RWPE2 (cell line): ENCODE results near the gene ZNF592.

ENCODE experiments used
- ATAC-seq: fragments of 200-7000 bp; cut with Tn5 transposase; 3 replicates; pipeline ENCODE4 v1.9.1; 2021; ENCODE audit warnings: low read depth
- DNase-seq: peaks from one replicate; pipeline ENCODE4 v3.0.0-alpha.2; 2020; ENCODE audit warnings: low spot score
- H3K27ac ChIP-seq: fragments of 450-650 bp; 2 replicates; pipeline ENCODE4 v1.5.1; 2017; ENCODE audit warnings: mild to moderate bottlenecking; ENCODE audit not compliant: poor library complexity, severe bottlenecking
- H3K27me3 ChIP-seq: fragments of 250-450 bp; sonication (Bioruptor Pico); 2 replicates; pipeline ENCODE4 v1.5.1; 2021; ENCODE audit warnings: mild to moderate bottlenecking, moderate library complexity; ENCODE audit not compliant: insufficient read depth, poor library complexity, severe bottlenecking
- H3K36me3 ChIP-seq: fragments of 250-450 bp; sonication (Bioruptor Pico); 2 replicates; pipeline ENCODE4 v1.5.1; 2020; ENCODE audit warnings: low read depth, mild to moderate bottlenecking, moderate library complexity
- H3K4me1 ChIP-seq: fragments of 250-450 bp; sonication (Bioruptor Pico); 2 replicates; pipeline ENCODE4 v1.5.1; 2021; ENCODE audit warnings: mild to moderate bottlenecking, moderate library complexity; ENCODE audit not compliant: insufficient read depth, poor library complexity, severe bottlenecking
- H3K4me3 ChIP-seq: fragments of 250-450 bp; sonication (Bioruptor Pico); 2 replicates; pipeline ENCODE4 v1.5.1; 2021; ENCODE audit warnings: mild to moderate bottlenecking, moderate library complexity; ENCODE audit not compliant: severe bottlenecking
- H3K9me3 ChIP-seq: fragments of 250-450 bp; sonication (Bioruptor Pico); 2 replicates; pipeline ENCODE4 v1.5.1; 2021; ENCODE audit warnings: mild to moderate bottlenecking, moderate library complexity; ENCODE audit not compliant: severe bottlenecking
- CTCF ChIP-seq: fragments of 450-650 bp; IDR thresholded peaks from one replicate; pipeline ENCODE4 v1.5.1; 2017; ENCODE audit warnings: mild to moderate bottlenecking, moderate library complexity; ENCODE audit not compliant: poor library complexity, severe bottlenecking

The ZNF592 gene

GRCh38 chr15:84760219-84760618 lies 11.8 kb downstream of the ZNF592 start:
- ATAC-seq: no peak
- no peak for TF ChIP-seq CTCF
- no peaks in the 10 kb centered on the region for H3K9me3 ChIP-seq
- no peaks in the 10 kb centered on the region for H3K27me3 ChIP-seq
- H3K27ac ChIP-seq: no peak overlapping the region
- H3K4me3 ChIP-seq: no peak overlapping the region
- no peaks in the 10 kb centered on the region for H3K4me1 ChIP-seq
- no peak for DNase-seq
- H3K36me3 ChIP-seq: peaks cover 7% of the 10 kb centered on the region

GRCh38 chr15:84761607-84762131 lies 13.3 kb downstream of the ZNF592 start:
- no peak for ATAC-seq
- H3K4me1 ChIP-seq: no peaks in the 10 kb centered on the region

GRCh38 chr15:84762840-84763572 lies 14.6 kb downstream of the ZNF592 start:
- peaks cover 27% of the 10 kb centered on the region for H3K36me3 ChIP-seq
- H3K4me1 ChIP-seq: no peaks in the 10 kb centered on the region
- H3K27ac ChIP-seq: no peak overlapping the region
- ATAC-seq (0 out of 3 replicates have a peak, but pooled peaks have one; percentile 7), DNase-seq (no peak)
- H3K9me3 ChIP-seq: no peaks in the 10 kb centered on the region
- no peak for TF ChIP-seq CTCF
- no peaks in the 10 kb centered on the region for H3K27me3 ChIP-seq
- no peak overlapping the region for H3K4me3 ChIP-seq

More at GRCh38 chr15:84761607-84762131, 13.3 kb downstream of the ZNF592 start:
- Histone ChIP-seq H3K36me3 (peaks cover 15% of the 10 kb centered on the region), H3K27me3 (no peaks in the 10 kb centered on the region), H3K4me3 (no peak overlapping the region), H3K27ac (no peak overlapping the region), H3K9me3 (no peaks in the 10 kb centered on the region)
- no peak for DNase-seq
- no peak for TF ChIP-seq CTCF

GRCh38 chr15:84764585-84764984 lies 16.2 kb downstream of the ZNF592 start:
- no peaks in the 10 kb centered on the region for H3K9me3 ChIP-seq
- H3K27ac ChIP-seq: no peak overlapping the region
- no peaks in the 10 kb centered on the region for H3K27me3 ChIP-seq
- H3K36me3 ChIP-seq: peaks cover 42% of the 10 kb centered on the region
- TF ChIP-seq CTCF: no peak
- DNase-seq: no peak
- ATAC-seq: no peak
- no peaks in the 10 kb centered on the region for H3K4me1 ChIP-seq
- H3K4me3 ChIP-seq: no peak overlapping the region

GRCh38 chr15:84764989-84765388 lies 16.6 kb downstream of the ZNF592 start:
- DNase-seq (no peak), ATAC-seq (no peak)
- no peak overlapping the region for H3K4me3 ChIP-seq
- H3K27me3 ChIP-seq: no peaks in the 10 kb centered on the region
- no peak overlapping the region for H3K27ac ChIP-seq
- no peaks in the 10 kb centered on the region for H3K4me1 ChIP-seq
- peaks cover 46% of the 10 kb centered on the region for H3K36me3 ChIP-seq
- TF ChIP-seq CTCF: no peak
- H3K9me3 ChIP-seq: no peaks in the 10 kb centered on the region
